ENCODE data around the gene ATIC. TPM values are rescaled to one million over a fixed set of nuclear protein-coding genes. Genes with fewer than 3 reads are reported as not detected.
"Not testable (repeated sequence)": the region's sequence is repeated elsewhere in the genome, so short reads cannot be mapped to it uniquely, and the experiment has no call there.

Gene ATIC
- total and polyA plus RNA-seq, 9 donors, result 22.1 to 69.2 (median 51.7) TPM

DNA sequence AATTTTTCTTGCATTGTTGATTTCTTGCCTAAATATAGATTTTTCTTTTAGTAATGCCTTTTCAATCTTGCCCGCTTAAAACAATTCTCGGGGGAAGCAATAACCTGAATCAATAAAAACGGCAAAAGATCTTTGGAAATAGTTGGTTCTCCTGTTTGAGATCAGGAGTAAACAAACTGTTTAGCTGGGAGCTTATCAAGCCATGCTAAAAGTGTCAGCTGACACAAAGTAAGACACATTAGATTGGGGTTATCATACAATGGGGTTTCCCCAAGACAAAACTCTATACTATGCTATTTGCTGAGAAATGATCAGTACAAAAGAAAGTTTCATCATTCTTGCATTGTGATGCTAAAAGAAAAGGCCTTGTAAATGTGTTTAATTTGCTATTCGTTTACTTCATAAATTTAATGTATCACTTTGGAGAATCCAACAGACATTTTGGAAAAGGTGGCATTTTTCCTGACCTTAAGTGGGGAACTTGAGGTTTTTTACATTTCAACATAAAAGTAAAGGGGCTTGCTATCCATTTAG, 46.5 kb downstream of the ATIC start:
- H3K27ac ChIP-seq (ENCODE audit: low read length), result no peak overlapping the region
- H3K9me3 ChIP-seq (replicated peaks; ENCODE audit: control insufficient read depth, low read depth, low read length), result no peaks in the 10 kb centered on the region
- no peaks in the 10 kb centered on the region for H3K4me1 ChIP-seq (ENCODE audit: control insufficient read depth, insufficient read depth, low read length)
- no peak overlapping the region for H3K4me3 ChIP-seq (ENCODE audit: low read length)
- WGBS (ENCODE audit: insufficient coverage), result 67% methylated on average over 1 of the region's 4 CpGs
- DNase-seq, result no peak
- H3K27me3 ChIP-seq (ENCODE audit: control insufficient read depth, insufficient read depth, low read length), result no peaks in the 10 kb centered on the region
- H3K36me3 ChIP-seq (ENCODE audit: control insufficient read depth, insufficient read depth, low read length), result peaks cover 19% of the 10 kb centered on the region

GRCh38 chr2:215358891-215359575, 47.2 kb downstream of the ATIC start:
- no peaks in the 10 kb centered on the region for H3K4me1 ChIP-seq (ENCODE audit: control insufficient read depth, insufficient read depth, low read length)
- no peaks in the 10 kb centered on the region for H3K9me3 ChIP-seq (replicated peaks; ENCODE audit: control insufficient read depth, low read depth, low read length)
- H3K27me3 ChIP-seq (ENCODE audit: control insufficient read depth, insufficient read depth, low read length), result no peaks in the 10 kb centered on the region
- no peak overlapping the region for H3K4me3 ChIP-seq (ENCODE audit: low read length)
- peaks cover 24% of the 10 kb centered on the region for H3K36me3 ChIP-seq (ENCODE audit: control insufficient read depth, insufficient read depth, low read length)
- no peak for DNase-seq
- no peak overlapping the region for H3K27ac ChIP-seq (ENCODE audit: low read length)
- 87% methylated on average over 7 of the region's 15 CpGs for WGBS (ENCODE audit: insufficient coverage)

DNA sequence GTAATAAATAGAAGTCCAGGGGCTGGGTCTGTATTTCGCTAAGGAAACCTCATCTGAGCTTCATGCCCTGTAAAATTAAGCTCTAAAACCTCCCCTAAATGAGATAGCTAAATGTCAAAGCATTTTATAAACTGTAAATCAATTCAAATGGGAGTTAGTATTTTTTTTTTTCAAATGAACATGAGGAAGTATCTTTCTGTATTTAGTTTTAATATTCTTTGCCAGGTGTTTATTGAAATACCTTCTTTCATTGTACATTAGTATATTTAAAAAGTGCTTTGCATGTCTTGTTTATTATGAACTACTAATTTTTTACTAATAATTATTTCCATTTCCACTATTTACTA, 47.7 kb downstream of the ATIC start:
- H3K36me3 ChIP-seq (ENCODE audit: control insufficient read depth, insufficient read depth, low read length), result peaks cover 27% of the 10 kb centered on the region
- H3K27ac ChIP-seq (ENCODE audit: low read length), result no peak overlapping the region
- H3K4me3 ChIP-seq (ENCODE audit: low read length), result no peak overlapping the region
- WGBS (ENCODE audit: insufficient coverage), result no CpG with 5 or more reads among the region's 1 CpG
- H3K9me3 ChIP-seq (replicated peaks; ENCODE audit: control insufficient read depth, low read depth, low read length), result no peaks in the 10 kb centered on the region
- H3K27me3 ChIP-seq (ENCODE audit: control insufficient read depth, insufficient read depth, low read length), result no peaks in the 10 kb centered on the region
- no peak for DNase-seq
- no peaks in the 10 kb centered on the region for H3K4me1 ChIP-seq (ENCODE audit: control insufficient read depth, insufficient read depth, low read length)

- H3K4me3 ChIP-seq (ENCODE audit: low read length); DNase-seq; H3K9me3 ChIP-seq (replicated peaks; ENCODE audit: control insufficient read depth, low read depth, low read length); H3K27ac ChIP-seq (ENCODE audit: low read length); H3K4me1 ChIP-seq (ENCODE audit: control insufficient read depth, insufficient read depth, low read length); H3K27me3 ChIP-seq (ENCODE audit: control insufficient read depth, insufficient read depth, low read length): not testable (repeated sequence)
- H3K36me3 ChIP-seq (ENCODE audit: control insufficient read depth, insufficient read depth, low read length), result peaks cover 32% of the 10 kb centered on the region
- WGBS (ENCODE audit: insufficient coverage), result no CpG with 5 or more reads among the region's 3 CpGs
Observed at GRCh38 chr2:215360059-215360458, 48.2 kb downstream of the ATIC start.

GRCh38 chr2:215360596-215360995, 48.7 kb downstream of the ATIC start:
- Histone ChIP-seq H3K9me3 (replicated peaks; ENCODE audit: control insufficient read depth, low read depth, low read length) (no peaks in the 10 kb centered on the region), H3K4me1 (ENCODE audit: control insufficient read depth, insufficient read depth, low read length) (no peaks in the 10 kb centered on the region), H3K27ac (ENCODE audit: low read length) (no peak overlapping the region), H3K4me3 (ENCODE audit: low read length) (no peak overlapping the region), H3K36me3 (ENCODE audit: control insufficient read depth, insufficient read depth, low read length) (peaks cover 36% of the 10 kb centered on the region), H3K27me3 (ENCODE audit: control insufficient read depth, insufficient read depth, low read length) (no peaks in the 10 kb centered on the region)
- WGBS (ENCODE audit: insufficient coverage), result no CpG with 5 or more reads among the region's 2 CpGs
- DNase-seq, result no peak

DNA sequence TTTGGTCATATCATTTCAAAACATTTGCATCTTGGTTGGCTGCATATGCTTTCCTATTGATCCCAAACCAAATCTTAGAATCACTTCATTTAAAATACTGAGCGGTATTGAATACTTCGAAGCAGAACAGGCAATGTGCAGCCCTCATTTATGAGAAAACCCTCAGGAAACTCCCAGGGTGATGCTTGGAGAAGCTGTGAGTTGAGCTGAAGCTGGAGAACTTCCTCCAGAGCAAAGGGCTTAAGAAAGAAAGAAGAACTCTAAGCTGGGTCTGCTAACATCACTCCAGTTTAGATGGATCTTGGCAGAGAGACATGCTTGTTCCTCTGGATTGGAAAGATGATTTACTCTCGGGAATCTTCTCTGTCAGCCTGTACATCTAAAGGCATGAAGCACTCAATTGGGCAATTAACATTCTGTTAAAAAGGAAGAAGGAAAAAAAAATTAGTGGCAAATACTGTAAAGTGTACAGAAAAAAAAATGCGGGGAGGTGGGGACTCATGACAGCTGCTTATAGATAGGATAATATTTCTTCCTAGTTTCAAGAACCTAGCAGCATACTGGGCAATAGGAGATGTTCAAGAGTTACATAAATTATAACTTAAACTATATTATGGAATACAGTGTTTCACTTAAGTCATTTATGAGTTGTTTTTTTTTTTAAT, 49.5 kb downstream of the ATIC start:
- no peaks in the 10 kb centered on the region for H3K27me3 ChIP-seq (ENCODE audit: control insufficient read depth, insufficient read depth, low read length)
- H3K36me3 ChIP-seq (ENCODE audit: control insufficient read depth, insufficient read depth, low read length), result peaks cover 36% of the 10 kb centered on the region

GRCh38 chr2:215361876-215362561, 50.2 kb downstream of the ATIC start:
- Histone ChIP-seq H3K4me1 (ENCODE audit: control insufficient read depth, insufficient read depth, low read length) (no peaks in the 10 kb centered on the region), H3K4me3 (ENCODE audit: low read length) (no peak overlapping the region), H3K36me3 (ENCODE audit: control insufficient read depth, insufficient read depth, low read length) (peaks cover 36% of the 10 kb centered on the region), H3K27me3 (ENCODE audit: control insufficient read depth, insufficient read depth, low read length) (no peaks in the 10 kb centered on the region), H3K27ac (ENCODE audit: low read length) (no peak overlapping the region), H3K9me3 (replicated peaks; ENCODE audit: control insufficient read depth, low read depth, low read length) (no peaks in the 10 kb centered on the region)
- no peak for DNase-seq
- 78% methylated on average over 4 of the region's 6 CpGs for WGBS (ENCODE audit: insufficient coverage)

More for the DNA sequence above, 49.5 kb downstream of the ATIC start:
- DNase-seq, result peak; percentile 11
- Histone ChIP-seq H3K4me1 (ENCODE audit: control insufficient read depth, insufficient read depth, low read length) (no peaks in the 10 kb centered on the region), H3K27ac (ENCODE audit: low read length) (no peak overlapping the region), H3K4me3 (ENCODE audit: low read length) (no peak overlapping the region), H3K9me3 (replicated peaks; ENCODE audit: control insufficient read depth, low read depth, low read length) (no peaks in the 10 kb centered on the region)
- WGBS (ENCODE audit: insufficient coverage), result no CpG with 5 or more reads among the region's 4 CpGs

- 89% methylated on average over 3 of the region's 8 CpGs for WGBS (ENCODE audit: insufficient coverage)
Observed at GRCh38 chr2:215362562-215362904, 50.7 kb downstream of the ATIC start.

GRCh38 chr2:215363039-215363438, 51.2 kb downstream of the ATIC start:
- H3K27ac ChIP-seq (ENCODE audit: low read length), result no peak overlapping the region
- H3K27me3 ChIP-seq (ENCODE audit: control insufficient read depth, insufficient read depth, low read length), result no peaks in the 10 kb centered on the region
- H3K4me3 ChIP-seq (ENCODE audit: low read length), result no peak overlapping the region
- peaks cover 41% of the 10 kb centered on the region for H3K36me3 ChIP-seq (ENCODE audit: control insufficient read depth, insufficient read depth, low read length)
- DNase-seq, result no peak
- H3K4me1 ChIP-seq (ENCODE audit: control insufficient read depth, insufficient read depth, low read length), result no peaks in the 10 kb centered on the region
- no peaks in the 10 kb centered on the region for H3K9me3 ChIP-seq (replicated peaks; ENCODE audit: control insufficient read depth, low read depth, low read length)
- no CpG with 5 or more reads among the region's 2 CpGs for WGBS (ENCODE audit: insufficient coverage)

More at GRCh38 chr2:215362562-215362904, 50.7 kb downstream of the ATIC start:
- Histone ChIP-seq H3K4me1 (ENCODE audit: control insufficient read depth, insufficient read depth, low read length) (no peaks in the 10 kb centered on the region), H3K36me3 (ENCODE audit: control insufficient read depth, insufficient read depth, low read length) (peaks cover 37% of the 10 kb centered on the region), H3K4me3 (ENCODE audit: low read length) (no peak overlapping the region), H3K9me3 (replicated peaks; ENCODE audit: control insufficient read depth, low read depth, low read length) (no peaks in the 10 kb centered on the region), H3K27ac (ENCODE audit: low read length) (no peak overlapping the region), H3K27me3 (ENCODE audit: control insufficient read depth, insufficient read depth, low read length) (no peaks in the 10 kb centered on the region)
- no peak for DNase-seq

DNA sequence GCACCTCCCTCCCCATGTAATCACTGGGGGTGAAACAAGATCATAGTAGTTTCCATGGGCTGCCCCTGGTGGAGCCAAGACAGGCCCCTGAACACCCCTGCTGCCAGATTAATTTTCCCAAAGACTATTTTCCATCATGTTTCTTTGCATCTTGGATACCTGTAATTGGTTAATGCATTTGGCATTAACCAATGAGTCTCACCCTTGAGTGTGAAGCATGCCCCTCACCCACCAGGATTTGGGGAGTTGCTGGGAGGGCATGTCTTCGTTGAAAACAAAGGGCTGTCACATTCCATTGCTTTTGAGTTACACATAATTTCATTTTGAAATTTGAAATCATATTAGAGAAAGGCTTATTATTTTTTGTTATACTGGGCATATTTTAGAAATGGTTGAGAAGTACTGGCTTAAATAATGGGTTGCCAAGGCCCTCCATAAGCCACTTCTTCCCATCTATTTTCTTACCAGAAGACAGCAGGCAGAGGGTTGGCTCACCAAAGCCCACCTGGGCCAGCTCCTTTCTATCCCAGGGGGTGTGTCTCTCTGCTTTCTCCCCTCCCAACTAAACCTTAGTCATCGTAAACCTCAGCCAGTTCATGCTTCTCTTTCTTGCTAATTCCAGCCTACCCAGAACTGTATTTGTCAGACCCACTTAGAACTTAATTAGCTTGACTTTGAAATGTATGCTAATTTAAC, 51.8 kb downstream of the ATIC start:
- no CpG with 5 or more reads among the region's 2 CpGs for WGBS (ENCODE audit: insufficient coverage)
- no peak overlapping the region for H3K4me3 ChIP-seq (ENCODE audit: low read length)
- H3K4me1 ChIP-seq (ENCODE audit: control insufficient read depth, insufficient read depth, low read length), result no peaks in the 10 kb centered on the region
- H3K36me3 ChIP-seq (ENCODE audit: control insufficient read depth, insufficient read depth, low read length), result peaks cover 42% of the 10 kb centered on the region
- no peak overlapping the region for H3K27ac ChIP-seq (ENCODE audit: low read length)
- no peak for DNase-seq
- no peaks in the 10 kb centered on the region for H3K9me3 ChIP-seq (replicated peaks; ENCODE audit: control insufficient read depth, low read depth, low read length)
- H3K27me3 ChIP-seq (ENCODE audit: control insufficient read depth, insufficient read depth, low read length), result no peaks in the 10 kb centered on the region

All from muscle of leg (tissue), 11 donors.